ENCODE measurements around the gene TEX10.

- TF ChIP-seq CTCF (conservative IDR thresholded peaks at IDR 0.05) (no peak), ZFX (IDR thresholded peaks at IDR 0.05) (no peak)
These were observed 22.9 kb upstream of the TEX10 start for GRCh38 chr9:100375658-100376057.

Measured in C4-2B (cell line).